GM21737 (cell line): Measurements from ENCODE around the gene GJC1.
"Not testable (repeated sequence)": the region's sequence is repeated elsewhere in the genome, so short reads cannot be mapped to it uniquely, and the experiment has no call there.

Experiments
- ATAC-seq: cut with Tn5 transposase; IDR thresholded peaks from one replicate; pipeline ENCODE4 v1.9.1; 2021; ENCODE audit warnings: mild to moderate bottlenecking, moderate library complexity; ENCODE audit not compliant: unreplicated experiment

The GJC1 gene

GRCh38 chr17:44763170-44763569 lies 66.9 kb downstream of the GJC1 start:
- no peak for ATAC-seq

- no peak for ATAC-seq
These were observed 67.9 kb downstream of the GJC1 start for GRCh38 chr17:44761932-44762810.

GRCh38 chr17:44760474-44761308 lies 69.4 kb downstream of the GJC1 start:
- ATAC-seq, result no peak

- ATAC-seq, result no peak
These were observed 70.2 kb downstream of the GJC1 start for GRCh38 chr17:44759916-44760243.

- no peak for ATAC-seq
These were observed 70.8 kb downstream of the GJC1 start for GRCh38 chr17:44759086-44759915.

- no peak for ATAC-seq
These were observed 71.5 kb downstream of the GJC1 start, which contains the start of gene ADAM11 for GRCh38 chr17:44758414-44759085. Gene ADAM11, plus strand, starts transcription at chr17:44758988. Its CDS starts 212 bp downstream, at chr17:44759200.

- ATAC-seq, result no peak
These were observed 72.1 kb downstream of the GJC1 start for GRCh38 chr17:44757918-44758413.

- ATAC-seq, result no peak
These were observed 72.8 kb downstream of the GJC1 start for GRCh38 chr17:44757045-44757917.

GRCh38 chr17:44755180-44755579 lies 74.9 kb downstream of the GJC1 start:
- not testable (repeated sequence) for ATAC-seq

GRCh38 chr17:44754276-44754675 lies 75.8 kb downstream of the GJC1 start:
- no peak for ATAC-seq

GRCh38 chr17:44752953-44753861 lies 76.9 kb downstream of the GJC1 start:
- no peak for ATAC-seq

GRCh38 chr17:44751806-44752205 lies 78.3 kb downstream of the GJC1 start:
- no peak for ATAC-seq

- ATAC-seq, result no peak
These were observed 78.8 kb downstream of the GJC1 start for GRCh38 chr17:44751331-44751730.

- ATAC-seq, result no peak
These were observed 80.1 kb downstream of the GJC1 start for GRCh38 chr17:44749980-44750318.

GRCh38 chr17:44749076-44749979 lies 80.8 kb downstream of the GJC1 start:
- no peak for ATAC-seq
